Loucy (cell line): ENCODE measurements around the gene MBD4.

Source experiments
- H2AFZ ChIP-seq: fragments of 200-600 bp; sonication (generic); 2 replicates; pipeline ENCODE4 v1.6.0; 2016; ENCODE audit warnings: antibody characterized with exemption, mild to moderate bottlenecking, low read length, moderate library complexity
- H3F3A ChIP-seq: fragments of 200-600 bp; 2 replicates; pipeline ENCODE4 v1.6.0; 2016; ENCODE audit warnings: antibody characterized with exemption, low read depth, mild to moderate bottlenecking
- H3K27me3 ChIP-seq: fragments of 200-600 bp; sonication (generic); 2 replicates; pipeline ENCODE4 v1.6.1; 2014; ENCODE audit warnings: low read length, mild to moderate bottlenecking; ENCODE audit not compliant: insufficient read depth, poor library complexity, severe bottlenecking
- H3K36me3 ChIP-seq: fragments of 200-600 bp; sonication (generic); 2 replicates; pipeline ENCODE4 v1.6.1; 2016; ENCODE audit warnings: low read length; ENCODE audit not compliant: insufficient read depth
- H3K4me1 ChIP-seq: fragments of 200-600 bp; sonication (generic); 2 replicates; pipeline ENCODE4 v1.5.1; 2014; ENCODE audit warnings: low read length, mild to moderate bottlenecking; ENCODE audit not compliant: insufficient read depth, poor library complexity, severe bottlenecking
- H3K4me2 ChIP-seq: fragments of 200-600 bp; sonication (generic); 2 replicates; pipeline ENCODE4 v1.6.0; 2014; ENCODE audit warnings: antibody characterized with exemption, low read length, low read depth, mild to moderate bottlenecking; ENCODE audit not compliant: poor library complexity, severe bottlenecking
- H3K4me3 ChIP-seq: fragments of 200-600 bp; sonication (generic); 2 replicates; pipeline ENCODE4 v1.5.1; 2014; ENCODE audit warnings: low read length, mild to moderate bottlenecking, mixed read lengths; ENCODE audit not compliant: poor library complexity, severe bottlenecking
- H3K79me2 ChIP-seq: fragments of 200-600 bp; sonication (generic); 2 replicates; pipeline ENCODE4 v1.6.1; 2014; ENCODE audit warnings: low read length; ENCODE audit not compliant: insufficient read depth
- H3K9ac ChIP-seq: fragments of 200-600 bp; sonication (generic); 2 replicates; pipeline ENCODE4 v1.6.0; 2014; ENCODE audit warnings: mild to moderate bottlenecking, low read depth, low read length, moderate library complexity; ENCODE audit not compliant: poor library complexity, severe bottlenecking
- H3K9me2 ChIP-seq: fragments of 200-600 bp; sonication (generic); replicated peaks from 2 replicates; pipeline ENCODE4 v1.6.1; 2016; ENCODE audit warnings: low read depth, low read length, mixed read lengths
- H3K9me3 ChIP-seq: fragments of 200-600 bp; sonication (generic); 2 replicates; pipeline ENCODE4 v1.6.1; 2014; ENCODE audit warnings: mild to moderate bottlenecking, antibody characterized with exemption, low read length, low read depth; ENCODE audit not compliant: insufficient read depth
- H4K20me1 ChIP-seq: fragments of 200-600 bp; sonication (generic); 2 replicates; pipeline ENCODE4 v1.6.0; 2014; ENCODE audit warnings: antibody characterized with exemption, low read length, mild to moderate bottlenecking; ENCODE audit not compliant: insufficient read depth, poor library complexity, severe bottlenecking
- CTCF ChIP-seq: fragments of 200-600 bp; sonication (generic); conservative IDR thresholded peaks from 2 replicates; pipeline ENCODE4 v1.5.1; 2014; ENCODE audit warnings: mild to moderate bottlenecking, antibody characterized with exemption, low read length
- EZH2phosphoT487 ChIP-seq: fragments of 200-600 bp; IDR thresholded peaks from 2 replicates; pipeline ENCODE4 v1.6.1; 2018; ENCODE audit warnings: antibody characterized with exemption, mild to moderate bottlenecking, moderate library complexity, borderline replicate concordance

The MBD4 gene

GRCh38 chr3:129382366-129382765 lies 57.4 kb downstream of the MBD4 start:
- H3K79me2 ChIP-seq = no peaks in the 10 kb centered on the region
- H4K20me1 ChIP-seq = no peaks in the 10 kb centered on the region
- peaks cover 8% of the 10 kb centered on the region; the same call in 1 of the 2 replicates for H3K9me3 ChIP-seq
- H3K4me3 ChIP-seq = no peak overlapping the region
- no peak overlapping the region for H3K9ac ChIP-seq
- no peaks in the 10 kb centered on the region for H3K27me3 ChIP-seq
- TF ChIP-seq EZH2phosphoT487 (no peak), CTCF (no peak)
- peaks cover 7% of the 10 kb centered on the region; the same call in 1 of the 2 replicates for H3K36me3 ChIP-seq
- H2AFZ ChIP-seq = no peak overlapping the region
- no peaks in the 10 kb centered on the region for H3K4me1 ChIP-seq
- no peaks in the 10 kb centered on the region for H3F3A ChIP-seq
- H3K4me2 ChIP-seq = no peak overlapping the region
- no peaks in the 10 kb centered on the region for H3K9me2 ChIP-seq
